Activated gamma-delta T cell treated with anti-CD3 and anti-CD28 coated beads, Interleukin-2, amount 50 U/mL, for 16 hours (primary cell): ENCODE results near the gene RYR3.
"Not testable (repeated sequence)": the region's sequence is repeated elsewhere in the genome, so short reads cannot be mapped to it uniquely, and the experiment has no call there.

Experiments used
- DNase-seq: peaks from one replicate; pipeline ENCODE4 v3.0.0-alpha.2; 2020; ENCODE audit warnings: low read depth

The RYR3 gene

DNA sequence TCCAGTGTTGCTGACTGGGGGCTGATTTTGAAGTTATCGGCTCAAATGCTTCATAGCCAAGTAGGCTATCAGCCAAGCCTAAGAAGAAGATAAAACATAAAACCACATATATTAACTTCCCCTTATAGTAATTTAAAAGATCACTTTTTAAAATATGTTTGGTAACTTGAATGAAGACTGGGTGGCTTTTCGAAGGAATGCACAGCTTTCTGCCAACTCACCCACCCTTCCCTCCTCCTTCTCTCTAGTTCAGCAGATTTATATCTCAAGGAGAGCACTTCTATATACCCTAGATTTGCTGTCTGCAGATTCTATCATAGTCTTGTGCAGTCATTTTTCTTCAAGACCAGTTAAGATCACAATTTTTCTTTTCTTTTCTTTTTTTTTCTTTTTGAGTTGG, 468.1 kb downstream of the RYR3 start:
- no peak for DNase-seq

DNA sequence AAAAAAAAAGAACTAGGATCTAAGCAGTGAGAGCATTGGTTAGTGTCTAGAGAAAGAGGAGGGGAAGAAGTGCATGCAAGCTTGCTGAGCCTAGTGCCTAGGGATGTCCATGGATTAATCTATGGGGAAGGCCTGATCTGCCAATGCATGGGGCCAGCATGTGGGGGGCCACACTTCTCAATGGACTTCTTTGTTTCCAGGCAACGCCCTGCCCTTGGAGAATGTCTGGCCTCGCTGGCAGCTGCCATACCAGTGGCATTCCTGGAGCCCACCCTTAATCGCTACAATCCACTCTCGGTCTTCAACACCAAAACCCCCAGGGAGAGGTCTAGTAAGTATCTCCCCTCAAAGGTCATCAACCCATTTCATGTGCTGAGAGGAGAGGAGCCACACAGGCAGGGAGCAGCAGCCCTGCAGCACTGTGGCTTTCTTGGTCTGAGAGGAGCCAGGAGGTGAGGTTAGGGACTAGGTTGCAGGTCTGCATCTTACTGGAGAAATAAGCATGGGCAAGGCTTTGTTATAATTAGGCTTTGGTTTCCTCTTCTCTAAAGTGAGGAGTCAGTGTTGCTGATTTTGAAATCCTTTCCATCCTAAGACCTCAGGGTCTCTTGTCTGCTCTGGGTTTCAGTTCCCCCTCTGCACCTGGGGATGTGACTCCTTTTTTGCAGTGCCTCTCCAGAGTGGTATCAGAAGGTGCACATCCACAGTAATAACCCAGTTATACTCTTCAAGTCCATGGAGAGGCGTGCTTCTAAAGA, 469.4 kb downstream of the RYR3 start:
- no peak for DNase-seq

DNA sequence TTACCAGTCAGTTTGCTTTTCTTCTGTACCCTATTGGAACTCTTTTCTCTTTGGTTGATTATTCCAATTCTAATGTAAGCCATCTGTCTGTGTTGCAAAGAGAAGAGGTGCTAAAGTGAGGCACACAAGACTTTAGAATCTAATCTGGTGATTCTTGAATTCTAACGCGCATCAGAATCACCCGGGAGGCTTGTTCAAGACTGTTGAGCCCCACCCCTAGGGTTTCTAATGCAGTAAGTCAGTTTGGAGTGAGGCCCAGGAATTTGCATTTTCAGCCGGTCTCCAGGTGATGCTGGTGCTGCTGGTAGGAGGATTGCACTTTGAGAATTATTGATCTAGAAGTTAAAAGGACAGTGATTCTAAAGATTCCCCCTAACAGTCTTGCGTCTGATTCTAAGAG, 472.2 kb downstream of the RYR3 start:
- no peak for DNase-seq

DNA sequence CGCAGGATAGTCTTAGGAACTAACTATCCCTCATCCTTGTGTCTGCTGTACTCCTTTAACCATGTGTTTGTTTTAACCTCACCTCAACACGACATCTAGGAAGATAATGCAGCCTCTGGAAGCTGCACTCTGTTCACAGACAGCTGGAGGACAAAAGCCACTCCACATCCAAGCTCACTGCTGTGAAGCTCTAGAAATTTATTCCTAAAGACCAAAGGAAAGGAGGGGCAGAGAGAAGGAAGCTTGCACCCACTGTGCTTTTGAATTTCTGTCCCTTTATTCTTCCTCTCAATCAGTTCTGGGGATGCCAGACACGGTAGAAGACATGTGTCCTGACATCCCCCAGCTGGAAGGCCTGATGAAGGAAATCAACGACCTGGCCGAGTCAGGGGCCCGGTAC, 474.6 kb downstream of the RYR3 start:
- DNase-seq = no peak

DNA sequence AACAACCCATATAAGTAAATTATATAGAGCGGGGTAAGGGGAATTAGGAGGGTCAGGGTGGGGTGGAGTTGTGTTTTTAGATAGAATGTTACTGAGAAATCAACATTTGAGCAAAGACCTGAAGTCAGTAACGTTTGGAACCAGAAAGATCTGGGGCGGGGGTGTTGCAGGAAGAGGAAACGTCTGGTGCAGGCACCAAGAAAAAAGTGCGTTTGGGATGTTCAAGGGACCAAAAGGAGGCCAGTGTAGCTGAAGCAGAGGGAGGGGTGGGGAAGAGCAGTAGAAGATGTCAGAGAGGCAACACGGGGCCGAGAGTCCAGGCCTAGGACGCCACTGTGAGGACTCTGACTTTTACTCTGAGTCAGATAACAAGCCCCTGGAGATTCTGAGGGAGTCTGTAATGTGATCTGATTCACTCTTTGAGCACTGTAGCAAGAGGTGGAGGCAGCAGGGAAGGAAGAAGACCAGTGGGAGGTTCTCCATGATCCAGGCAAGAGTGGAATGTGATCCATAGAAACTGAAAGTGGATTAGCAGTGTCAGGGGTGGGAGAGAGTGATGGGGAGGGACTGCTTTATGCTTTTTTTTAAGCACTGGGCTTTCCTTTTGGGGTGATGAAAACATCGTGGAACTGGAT, 478.3 kb downstream of the RYR3 start:
- no peak for DNase-seq

DNA sequence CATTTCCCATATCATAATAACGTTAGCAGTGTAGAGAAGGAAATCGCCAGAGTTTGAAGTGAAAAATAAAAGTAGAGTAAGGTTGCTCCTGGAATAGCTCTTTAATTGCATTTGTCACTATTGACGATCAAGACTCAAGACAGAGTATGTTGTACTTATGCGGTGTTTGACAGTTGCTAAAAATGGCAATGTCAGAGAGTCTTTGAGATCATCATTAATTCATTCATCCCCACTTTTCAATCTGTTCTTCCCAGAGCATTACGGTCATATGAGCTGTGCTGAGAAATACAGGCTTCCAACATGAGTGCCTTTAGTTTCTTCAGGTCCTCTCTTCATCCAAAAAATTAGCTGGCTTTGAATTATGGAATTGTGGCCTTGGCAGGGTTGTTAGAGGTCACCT, 483.7 kb downstream of the RYR3 start:
- no peak for DNase-seq

DNA sequence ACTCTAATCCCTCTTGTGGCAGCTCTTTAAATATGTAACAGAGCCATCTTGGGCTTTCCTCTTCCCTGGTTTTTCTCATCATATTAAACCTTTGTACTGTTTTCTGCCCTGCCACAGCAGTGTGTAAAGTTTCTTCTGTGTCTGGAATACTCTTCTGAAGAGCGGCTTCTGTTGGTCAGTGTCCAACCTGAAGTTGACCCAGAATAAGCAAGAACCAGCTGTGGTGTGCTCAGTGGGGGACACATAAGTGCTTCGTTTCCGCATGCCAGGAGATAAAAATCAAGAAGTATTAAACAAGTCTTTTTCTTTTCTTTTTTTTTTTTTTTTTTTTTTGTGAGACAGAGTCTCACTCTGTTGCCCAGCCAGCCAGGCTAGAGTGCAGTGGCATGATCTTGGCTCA, 484.3 kb downstream of the RYR3 start:
- DNase-seq = no peak

DNA sequence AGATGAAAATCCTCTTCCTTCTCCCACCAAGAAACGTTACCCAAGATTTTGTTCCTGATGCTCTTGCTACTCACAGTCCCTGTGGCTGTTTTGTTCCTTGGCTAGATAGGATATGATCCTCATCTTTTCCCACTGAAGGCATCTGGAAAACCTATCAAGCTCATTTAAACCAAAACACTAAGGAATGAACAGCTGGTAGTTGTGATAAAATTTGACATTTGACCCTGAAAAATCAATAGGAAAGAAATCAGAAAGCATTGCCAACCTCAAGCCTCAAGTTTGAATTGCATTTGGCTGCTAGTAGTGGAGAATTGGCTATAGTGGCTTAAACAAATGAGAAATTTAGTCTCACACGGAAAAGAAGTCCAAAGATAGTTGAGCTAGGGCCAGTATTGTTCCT, 486.9 kb downstream of the RYR3 start:
- DNase-seq = no peak

DNA sequence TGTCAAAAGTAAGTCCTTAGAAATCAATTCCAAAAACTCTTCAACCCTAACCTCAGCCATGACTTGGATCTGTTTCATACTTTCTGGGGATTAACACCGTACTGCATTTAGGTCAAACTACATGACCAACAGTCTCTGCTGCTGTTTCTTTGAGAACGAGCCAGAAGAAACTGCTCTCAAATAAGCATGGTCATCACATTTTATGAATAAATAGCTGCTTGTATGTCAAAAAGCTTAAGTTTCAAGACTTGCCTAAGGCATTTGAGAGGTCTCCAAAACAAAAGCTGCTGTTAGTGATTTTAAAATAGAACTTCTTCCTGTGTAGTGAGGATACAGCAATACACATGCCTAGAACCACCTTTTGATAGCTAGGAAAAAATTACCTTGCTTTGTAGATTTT, 491.2 kb downstream of the RYR3 start:
- DNase-seq = no peak

DNA sequence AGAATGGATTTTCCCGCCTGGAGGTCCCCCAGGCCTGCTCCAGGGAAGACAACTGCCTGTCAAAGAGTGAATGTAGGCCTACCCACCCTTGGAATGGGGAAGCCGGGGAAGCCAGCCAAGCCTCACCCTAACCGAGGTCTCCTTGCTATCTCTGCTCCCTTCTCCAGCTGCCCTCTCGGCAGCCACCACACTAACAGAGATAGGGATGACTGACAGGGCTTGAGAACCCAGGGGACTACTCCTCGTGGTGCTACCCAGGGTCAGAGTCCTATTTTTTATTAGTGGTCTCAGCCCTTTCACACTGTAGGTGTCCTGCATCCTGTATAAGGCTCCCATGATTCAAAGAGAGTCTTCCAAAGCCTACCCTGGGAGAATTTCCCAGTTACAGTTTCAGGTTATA, 496.9 kb downstream of the RYR3 start:
- DNase-seq = no peak

DNA sequence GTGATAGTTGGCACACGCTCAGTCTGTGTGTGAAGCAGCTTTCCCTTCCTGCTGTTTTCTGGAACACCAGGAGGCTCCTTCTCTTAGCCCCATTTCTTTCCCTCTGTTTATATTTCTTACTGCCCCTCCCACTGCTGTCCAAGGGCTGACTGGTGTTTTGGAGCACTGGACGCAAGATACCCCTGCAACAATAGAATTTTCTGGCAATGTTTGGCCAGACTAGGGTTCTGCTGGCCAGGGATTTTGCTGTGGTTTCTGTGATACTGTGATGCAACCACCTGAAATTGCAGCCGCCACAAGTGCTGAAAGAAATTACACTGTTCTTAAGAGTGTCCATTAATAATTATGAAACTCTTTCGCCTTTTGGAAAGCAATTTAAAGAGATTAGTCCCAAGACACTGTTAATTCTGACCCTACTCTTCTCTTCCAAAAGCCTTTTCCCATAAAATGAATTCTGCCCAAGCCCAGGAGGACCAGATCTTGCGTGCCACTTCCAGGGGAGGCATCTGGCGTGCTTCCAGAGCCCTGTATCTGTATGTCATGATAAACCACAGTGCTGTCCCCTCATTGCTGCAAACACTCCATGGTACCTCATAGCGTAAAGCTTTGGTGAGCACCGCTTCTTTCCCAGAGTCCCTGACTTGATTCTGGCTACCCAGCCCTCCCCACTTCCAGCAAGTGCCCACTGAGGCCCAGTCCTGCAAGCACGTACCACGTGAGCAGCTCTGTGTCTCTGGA, 498.1 kb downstream of the RYR3 start:
- no peak for DNase-seq

DNA sequence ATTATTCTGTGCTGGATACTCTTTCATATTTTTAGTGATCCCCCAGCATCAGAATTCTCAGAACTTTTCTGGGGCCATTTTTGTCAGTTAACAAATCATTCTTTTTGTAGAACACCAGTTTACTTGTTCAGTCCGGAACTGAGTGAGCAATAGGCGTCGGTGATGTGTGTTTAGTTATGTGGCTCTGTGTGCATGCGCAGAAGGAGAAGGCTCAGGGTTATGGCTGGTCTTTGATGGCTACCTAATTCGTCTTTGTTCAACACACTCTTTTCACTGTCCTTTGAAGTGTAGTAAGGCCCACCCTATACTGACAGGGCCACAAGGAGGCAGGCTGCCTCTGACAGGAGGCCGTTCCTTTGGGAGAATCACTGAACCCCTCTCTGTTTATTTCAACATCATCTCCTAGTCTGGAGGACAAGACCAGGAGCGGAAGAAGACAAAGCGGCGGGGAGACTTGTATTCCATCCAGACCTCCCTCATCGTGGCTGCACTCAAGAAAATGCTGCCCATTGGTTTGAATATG, 499.4 kb downstream of the RYR3 start:
- no peak for DNase-seq

DNA sequence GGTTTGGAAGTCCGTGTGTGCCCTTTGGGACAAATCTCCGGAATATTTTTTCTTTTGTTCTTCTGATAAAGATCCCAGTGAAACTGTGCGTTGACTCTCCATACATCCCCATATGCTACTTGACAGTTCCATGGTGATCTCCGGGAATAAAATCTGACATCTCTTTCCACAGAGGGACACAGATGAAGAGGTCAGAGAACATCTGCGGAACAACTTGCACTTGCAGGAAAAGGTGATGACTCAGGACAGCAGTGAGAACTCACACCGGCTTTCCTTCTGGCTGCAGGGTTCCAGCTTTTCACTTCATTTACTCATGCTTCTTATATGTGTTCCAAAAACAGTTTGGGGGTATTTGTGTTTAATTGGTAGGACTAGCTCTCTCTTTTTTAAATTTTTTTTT, 500.0 kb downstream of the RYR3 start:
- no peak for DNase-seq

DNA sequence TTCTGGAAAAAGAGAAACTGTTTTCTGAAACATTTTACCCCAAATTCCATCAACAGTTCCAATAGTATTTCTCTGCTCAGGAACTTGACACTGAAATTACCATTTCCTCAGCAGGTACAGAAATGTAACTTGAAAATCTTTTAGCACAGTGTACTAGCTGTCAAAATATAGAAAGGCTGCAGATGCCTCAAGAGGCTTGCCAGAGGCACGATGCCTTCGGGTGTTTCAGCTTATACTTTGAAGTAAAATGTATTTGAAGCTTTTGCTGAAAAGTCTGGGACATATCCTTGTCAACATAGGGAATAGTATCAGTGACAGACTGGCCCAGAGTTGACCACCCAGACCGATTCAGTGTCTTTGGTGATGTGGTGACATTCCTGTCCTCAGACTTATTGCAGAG, 503.1 kb downstream of the RYR3 start:
- DNase-seq = no peak

DNA sequence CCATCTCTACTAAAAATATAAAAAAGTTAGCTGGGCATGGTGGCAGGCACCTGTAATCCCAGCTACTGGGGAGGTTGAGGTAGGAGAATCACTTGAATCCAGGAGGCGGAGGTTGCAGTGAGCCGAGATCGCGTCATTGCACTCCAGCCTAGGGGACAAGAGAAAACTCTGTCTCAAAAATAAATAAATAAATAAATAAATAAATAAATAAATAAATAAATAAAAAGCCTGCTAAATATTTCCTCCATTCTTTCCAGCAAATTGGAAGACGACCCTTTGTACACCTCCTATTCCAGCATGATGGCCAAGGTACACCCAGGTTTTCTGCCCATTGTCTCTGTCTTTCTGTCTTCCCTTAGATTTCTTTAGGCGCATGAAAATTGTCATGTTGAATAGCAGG, 508.7 kb downstream of the RYR3 start:
- not testable (repeated sequence) for DNase-seq

DNA sequence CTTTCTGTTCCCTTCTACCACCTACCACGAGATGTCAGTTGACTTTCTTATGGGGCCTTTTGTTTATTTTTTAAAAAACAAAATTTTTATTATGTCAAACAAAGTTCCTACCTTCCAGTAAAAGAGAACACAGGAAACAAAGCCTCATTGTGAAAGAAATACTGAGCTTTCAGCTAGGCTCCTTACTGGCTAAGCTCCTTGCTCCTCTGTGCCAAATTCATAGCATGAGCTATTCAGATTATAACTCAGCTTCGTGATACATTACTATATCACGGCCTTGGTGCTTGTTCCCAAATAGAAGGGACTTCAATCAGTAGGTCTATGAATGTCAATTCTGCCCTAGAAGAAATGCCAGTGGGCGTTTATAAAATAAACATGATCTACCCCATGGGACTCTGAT, 511.7 kb downstream of the RYR3 start:
- DNase-seq = no peak

DNA sequence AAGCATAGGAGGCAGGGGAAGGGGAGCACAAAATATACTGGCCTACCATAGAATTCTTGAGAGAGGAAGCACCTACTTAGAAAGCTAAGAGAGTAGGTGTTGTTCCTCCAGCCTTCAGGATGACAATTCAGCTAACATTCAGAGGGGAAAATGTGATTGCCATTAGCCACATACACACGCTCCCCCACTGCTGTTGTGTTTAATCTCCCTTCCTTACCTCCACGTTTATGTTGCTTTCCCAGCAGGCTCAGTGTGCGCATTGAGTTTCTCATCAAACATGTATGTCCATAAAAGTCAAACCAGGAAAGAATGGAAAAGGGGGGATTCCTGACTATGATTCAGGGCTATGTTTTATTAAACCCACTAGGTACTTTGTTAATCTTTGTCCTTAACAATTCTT, 512.4 kb downstream of the RYR3 start:
- no peak for DNase-seq

DNA sequence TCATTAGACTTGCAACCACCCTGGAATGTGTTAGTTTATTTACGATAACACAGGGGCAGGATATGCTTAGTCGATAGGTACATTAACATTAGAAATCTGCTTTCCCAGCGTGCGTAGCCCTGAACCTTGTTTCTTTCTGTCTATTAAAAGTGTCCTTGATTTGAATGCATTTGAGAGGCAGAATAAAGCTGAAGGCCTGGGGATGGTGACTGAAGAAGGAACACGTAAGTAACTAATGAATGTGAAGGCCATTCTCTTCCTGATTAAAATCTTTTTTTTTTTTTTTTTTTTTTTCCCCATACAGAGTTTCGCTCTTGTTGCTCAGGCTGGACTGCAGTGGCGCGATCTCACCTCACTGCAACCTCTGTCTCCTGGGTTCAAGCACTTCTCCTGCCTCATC, 514.7 kb downstream of the RYR3 start:
- no peak for DNase-seq

DNA sequence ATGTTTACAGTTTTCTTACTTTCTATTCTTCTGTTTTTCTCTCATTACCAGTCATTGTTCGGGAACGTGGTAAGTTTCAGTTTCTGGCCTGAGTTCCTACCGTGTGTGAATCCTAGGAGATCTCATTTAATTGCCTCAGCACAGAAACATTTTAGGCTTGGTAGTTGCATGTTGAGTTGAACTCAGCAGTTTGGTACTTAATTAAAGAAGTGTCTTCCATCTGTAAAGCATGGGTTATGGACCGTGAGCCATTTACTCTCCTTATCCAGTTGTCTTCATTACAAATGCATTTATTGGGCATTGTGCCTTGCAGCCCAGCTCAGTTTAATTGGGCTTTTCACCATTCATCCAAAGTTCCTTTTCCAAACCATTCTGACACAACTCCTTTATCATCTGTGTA, 515.4 kb downstream of the RYR3 start:
- DNase-seq = no peak

DNA sequence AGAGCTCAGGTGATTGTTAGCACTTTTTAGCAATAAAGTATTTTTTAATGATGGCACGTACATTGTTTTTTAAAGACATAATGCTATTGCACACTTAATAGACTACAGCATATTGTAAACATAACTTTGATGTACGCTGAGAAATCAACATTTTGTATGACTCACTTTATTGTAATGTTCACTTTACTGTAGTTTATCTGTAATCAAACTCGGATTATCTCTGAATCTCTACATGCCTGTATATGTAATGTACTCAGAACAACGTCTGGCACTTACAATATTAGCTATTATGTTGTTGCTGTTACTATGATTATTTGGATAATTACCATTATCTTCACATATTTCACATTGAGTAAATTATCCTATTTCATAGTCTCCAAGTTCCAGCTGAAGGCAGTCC, 519.6 kb downstream of the RYR3 start:
- no peak for DNase-seq

DNA sequence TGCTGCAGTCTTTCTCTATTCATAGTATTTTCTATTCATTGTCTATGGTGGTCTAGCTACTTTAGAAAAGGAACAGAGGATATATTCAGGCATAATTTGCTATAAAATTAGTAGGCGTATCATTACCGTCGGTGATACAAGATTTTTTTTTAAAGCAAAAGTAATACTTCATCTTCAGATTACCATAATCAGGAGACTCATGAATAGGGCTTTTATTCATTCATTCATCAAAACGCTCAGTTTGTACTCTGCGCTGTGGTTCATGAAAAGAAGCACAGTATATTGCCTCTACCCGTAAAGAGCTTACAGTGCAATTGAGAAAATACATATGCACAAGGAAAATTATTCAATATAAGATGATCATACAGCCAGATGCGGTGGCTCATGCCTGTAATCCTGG, 520.9 kb downstream of the RYR3 start:
- no peak for DNase-seq

DNA sequence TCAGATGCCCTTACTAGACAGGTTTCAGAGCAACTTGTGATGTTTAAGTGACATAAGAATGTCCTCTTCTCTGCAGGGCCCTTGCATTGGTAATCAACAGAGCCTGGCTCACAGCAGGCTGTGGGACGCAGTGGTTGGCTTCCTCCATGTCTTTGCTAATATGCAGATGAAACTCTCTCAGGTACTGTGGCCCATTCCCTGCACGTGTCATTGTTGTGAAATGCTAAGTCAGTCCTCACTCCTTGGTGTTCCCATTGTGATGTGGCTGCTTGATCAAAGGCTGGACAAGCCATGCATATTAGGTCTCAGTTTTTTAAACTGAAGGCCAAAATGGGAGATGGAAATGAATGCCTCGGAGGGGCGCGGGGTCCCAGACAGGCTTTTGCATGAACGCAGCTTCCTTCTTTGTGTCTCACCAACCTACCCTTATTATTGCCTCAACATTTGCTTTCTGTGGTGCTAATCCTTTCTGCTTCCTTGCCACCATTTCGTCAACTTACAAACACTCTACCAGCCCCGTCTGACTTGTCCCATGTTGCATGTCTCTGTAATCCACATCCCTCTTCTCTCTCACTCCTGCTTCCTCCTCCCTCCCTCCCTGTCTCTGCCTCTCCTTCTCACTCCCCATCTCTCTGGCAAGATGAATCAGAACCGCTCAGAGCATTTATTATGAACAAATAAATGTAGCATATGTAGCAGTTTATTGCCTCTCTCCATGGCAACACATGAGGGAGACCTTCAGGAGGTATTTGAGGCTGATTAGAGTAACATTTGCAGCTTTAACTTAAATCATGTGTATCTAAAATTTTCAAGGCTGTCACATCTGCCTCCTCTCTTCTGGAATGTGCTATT, 524.4 kb downstream of the RYR3 start:
- no peak for DNase-seq
